HG02642 (cell line): Measurements from ENCODE around the gene FARS2.

Source experiments
- ATAC-seq: cut with Tn5 transposase; IDR thresholded peaks from one replicate; pipeline ENCODE4 v1.9.1; 2021; ENCODE audit warnings: mild to moderate bottlenecking; ENCODE audit not compliant: unreplicated experiment, poor library complexity

The FARS2 gene

DNA sequence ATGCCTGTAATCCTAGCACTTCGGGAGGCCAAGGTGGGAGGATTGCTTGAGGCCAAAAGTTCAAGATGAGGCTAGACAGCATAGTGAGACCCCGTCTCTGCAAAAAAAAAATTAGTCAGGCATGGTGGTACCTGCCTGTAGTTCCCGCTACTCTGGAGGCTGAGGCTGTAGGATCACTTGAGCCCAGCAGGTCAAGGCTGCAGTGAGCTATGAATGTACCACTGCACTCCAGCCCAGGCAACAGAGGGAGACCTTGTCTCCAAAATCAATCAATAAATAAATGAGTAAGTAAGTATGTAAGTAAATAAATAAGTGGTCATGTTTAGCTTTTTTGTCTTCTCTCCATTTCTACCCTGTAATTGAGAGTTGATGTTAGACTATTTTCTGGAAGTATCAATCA lies 336.8 kb downstream of the FARS2 start:
- ATAC-seq, result no peak

DNA sequence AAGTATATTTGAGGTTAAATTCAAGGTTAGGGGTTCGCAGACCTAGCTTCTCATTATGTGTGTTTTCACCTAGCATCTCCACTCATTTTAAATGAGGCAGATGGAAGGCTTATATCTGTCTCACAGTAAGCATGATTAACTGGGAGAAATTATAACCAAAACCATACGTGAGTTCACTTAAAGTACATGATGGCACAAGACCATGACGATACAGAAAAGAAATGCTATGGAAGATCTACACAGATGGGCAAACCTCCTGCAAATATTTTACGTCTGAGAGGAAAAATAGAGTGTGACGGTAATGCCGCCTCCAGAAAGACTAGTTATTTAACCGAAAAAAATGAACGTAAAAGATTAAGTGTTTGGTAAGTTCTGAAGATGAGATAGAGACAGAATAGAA lies 337.8 kb downstream of the FARS2 start:
- no peak for ATAC-seq

DNA sequence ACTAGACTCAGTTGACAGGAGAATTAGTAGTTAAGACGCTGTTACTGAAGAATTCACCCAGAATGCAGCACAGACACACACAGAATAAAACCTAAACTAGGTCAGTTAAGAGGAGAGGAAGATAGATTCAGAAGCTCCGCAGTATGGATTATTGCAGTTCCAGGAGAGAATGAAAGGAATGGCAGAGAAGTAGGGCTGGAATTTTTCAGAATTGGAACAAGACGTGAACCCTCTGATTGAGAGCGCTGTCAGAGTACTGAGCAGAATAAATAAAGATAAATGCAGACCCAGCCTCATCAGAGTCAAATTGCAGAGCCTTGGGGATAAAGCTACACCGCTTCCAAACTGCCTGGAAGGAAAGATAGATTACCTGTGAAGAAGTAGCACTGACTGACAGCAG lies 344.6 kb downstream of the FARS2 start:
- no peak for ATAC-seq

GRCh38 chr6:5606546-5606945 lies 345.2 kb downstream of the FARS2 start:
- ATAC-seq, result no peak

- no peak for ATAC-seq
Observed at GRCh38 chr6:5610640-5611039, 349.3 kb downstream of the FARS2 start.

DNA sequence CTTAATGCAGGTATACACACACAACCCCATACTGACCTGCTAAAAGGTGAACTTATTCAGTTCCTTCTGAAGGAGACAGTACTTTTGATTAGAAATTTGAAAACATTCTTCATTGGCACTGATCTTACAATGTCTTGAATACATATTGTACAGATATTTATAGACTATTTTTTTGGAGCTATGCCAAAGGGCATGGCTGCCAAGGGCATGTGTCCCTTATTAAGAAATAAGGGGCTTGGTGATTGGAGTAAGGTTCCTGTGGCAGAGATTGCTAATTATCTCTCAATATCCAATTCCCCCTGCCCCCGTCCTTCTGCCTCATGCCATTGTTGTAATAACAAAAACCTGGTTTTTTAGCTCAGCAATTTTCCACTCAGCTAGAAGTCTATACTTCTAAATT lies 355.9 kb downstream of the FARS2 start:
- ATAC-seq, result no peak

DNA sequence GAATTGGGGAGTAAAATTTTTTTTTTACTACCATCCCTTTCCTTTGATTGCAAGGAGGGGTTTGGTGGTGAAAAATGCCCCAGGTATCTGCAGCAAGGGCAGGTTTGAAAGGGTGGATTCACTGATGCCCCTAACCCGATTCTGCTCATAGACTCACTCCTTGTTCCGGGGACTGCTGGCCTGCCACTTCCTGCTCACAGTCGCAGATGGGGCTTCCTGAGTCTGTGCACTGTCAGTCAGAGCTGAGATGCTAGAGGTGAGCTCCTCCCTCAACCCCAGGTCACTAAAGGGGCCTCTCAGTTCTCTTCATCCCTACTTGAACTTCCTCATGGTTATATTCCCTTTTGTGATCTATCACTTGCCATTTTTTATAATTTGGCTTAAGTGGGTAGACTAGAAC lies 357.9 kb downstream of the FARS2 start:
- ATAC-seq, result no peak

DNA sequence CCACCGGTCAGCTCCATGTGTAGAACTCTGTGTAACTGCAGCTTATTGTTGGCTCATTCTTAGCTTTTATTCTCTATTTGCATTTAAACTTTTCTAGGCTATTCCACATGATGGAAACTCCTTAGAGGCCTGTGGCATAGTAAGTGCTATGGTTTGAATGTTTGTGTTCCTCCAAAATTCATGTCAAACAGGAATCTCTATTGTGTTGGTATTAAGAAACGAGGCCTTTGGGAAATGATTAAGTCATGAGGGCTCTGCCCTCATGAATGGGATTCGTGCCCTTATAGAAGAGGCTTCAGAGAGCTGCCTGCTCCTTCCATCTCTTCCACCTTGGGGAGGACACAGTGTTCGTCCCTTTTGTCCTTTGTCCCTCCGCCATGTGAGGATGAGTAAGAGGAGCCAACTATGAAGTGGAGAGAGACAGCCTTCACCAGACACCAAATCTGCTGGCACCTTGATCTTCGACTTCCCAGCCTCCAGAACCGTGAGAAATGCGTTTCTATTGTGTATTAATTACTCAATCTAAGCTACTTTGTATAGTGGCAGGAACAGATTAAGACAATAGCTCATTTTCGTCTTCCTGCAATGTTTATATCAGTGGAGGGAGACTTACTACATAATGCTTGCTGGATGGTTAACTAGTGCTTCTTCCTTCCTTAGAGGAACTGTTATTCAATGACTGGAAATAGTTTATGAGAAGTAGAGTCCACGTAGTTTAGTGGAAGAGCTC lies 361.1 kb downstream of the FARS2 start:
- ATAC-seq, result no peak

GRCh38 chr6:5623769-5624168 lies 362.5 kb downstream of the FARS2 start:
- no peak for ATAC-seq

DNA sequence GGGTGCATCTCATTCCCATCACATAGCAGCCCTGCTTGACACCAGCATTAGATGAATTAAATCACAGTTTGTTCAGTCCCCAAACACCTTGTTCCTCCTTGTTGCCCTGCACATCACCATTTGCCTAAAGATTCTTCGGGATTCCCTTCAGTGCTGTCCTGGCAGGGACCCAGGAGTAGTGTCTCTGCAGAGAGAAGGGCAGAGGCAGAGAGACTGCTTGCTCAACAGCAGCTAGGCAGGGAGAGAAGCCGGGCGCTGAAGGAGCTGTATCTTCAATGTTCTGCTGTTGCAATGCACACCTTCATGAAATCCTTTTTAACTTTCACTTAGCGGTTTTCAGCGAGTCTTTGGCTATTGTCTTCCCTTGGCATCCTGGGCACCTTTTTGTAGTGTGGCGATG lies 362.9 kb downstream of the FARS2 start:
- ATAC-seq, result no peak

DNA sequence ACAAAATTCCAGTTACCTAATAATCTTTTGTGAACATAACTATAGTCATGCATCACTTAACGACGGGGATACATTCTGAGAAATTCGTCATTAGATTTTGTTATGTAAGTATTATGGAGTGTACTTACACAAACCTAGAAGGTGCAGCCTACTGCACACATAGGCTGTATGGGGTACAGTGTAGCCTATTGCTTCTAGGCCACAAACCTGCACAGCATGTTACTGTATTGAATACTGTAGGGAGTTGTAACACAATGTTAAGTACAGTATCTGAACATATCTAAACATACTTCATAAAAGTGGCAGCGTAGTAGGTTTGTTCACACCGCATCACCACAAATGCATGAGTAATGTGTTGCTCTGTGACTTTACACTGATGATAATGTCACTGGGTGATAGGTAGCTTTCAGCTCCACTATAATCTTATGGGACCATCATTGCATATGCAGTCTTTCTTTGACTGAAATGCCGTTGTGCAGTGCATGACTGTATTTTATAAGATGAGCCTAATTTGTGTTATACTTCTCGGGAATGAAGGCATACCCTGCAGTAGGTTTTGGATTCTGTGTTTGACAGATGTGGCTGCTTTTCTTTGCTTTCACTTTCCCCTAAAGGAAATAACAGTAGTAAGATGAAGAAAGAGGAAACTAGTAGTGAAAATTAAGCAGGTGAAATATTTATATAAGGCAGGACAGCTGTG lies 365.6 kb downstream of the FARS2 start:
- ATAC-seq, result peak; percentile 82

- no peak for ATAC-seq
Observed at GRCh38 chr6:5630636-5631035, 369.3 kb downstream of the FARS2 start.

DNA sequence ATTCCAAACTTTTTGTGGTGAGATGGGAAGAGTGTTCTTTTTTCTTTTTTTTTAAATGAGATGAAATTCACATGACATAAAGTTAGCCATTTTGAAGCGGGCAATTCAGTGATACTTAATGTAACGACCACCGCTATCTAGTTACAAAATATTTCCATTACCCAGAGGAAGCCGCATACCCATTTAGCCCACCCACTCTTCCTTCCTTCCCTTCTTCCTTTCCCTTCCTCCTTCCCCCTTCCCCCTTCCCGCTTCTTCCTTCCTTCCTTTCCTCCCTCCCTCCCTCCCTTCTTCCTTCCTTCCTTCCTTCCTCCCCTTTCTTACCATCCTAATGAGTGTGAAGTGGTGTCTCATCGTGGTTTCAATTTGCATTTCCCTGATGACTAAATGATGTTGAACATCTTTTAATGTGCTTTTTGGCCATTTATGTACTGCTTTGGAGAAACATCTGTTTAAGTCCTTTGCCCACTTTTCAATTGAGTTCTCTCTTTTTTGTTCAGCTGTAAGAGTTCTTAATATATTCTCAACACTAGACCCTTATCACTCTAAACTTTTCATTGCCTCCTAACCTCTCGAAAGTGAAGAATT lies 371.1 kb downstream of the FARS2 start:
- no peak for ATAC-seq

GRCh38 chr6:5634525-5634924 lies 373.2 kb downstream of the FARS2 start:
- ATAC-seq, result no peak

DNA sequence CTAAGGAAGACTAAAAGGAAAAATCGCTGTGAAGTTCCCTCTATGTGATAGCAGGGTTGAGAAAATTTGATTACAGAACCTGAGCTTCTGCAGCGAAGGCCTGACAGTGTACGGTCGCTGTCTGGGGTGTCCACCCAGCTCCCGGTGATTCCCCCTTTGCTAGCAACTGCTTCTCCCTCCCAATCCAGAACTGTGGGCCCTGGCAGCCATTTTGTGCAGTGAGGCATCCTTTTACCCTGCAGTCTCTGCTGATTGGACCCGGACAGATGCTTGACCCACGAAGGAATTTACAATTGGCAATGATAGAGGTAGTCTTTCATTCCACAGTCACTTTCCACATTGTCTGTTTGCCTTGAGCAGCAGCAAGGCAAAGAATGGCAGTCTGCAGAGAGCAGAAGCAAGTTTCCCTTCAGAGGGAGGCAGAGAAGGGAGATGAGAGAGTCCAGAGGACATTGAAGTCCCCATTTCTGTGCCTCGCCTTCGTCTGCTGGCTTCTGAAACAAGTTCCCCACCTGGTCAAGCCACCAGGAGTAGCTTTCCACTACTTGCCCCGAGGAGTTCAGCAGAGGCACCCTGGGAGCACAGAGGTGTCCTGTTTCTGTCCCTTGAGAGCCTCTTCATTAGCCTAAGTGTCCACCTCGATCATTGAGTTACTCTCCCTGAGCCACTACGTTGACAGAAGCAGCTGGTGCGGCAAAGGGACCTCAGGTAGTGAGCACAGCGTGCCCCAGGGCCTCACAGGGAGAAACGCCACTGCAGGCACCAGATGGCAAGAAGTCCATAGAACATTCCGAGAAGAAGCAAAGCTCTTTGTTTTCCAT lies 375.1 kb downstream of the FARS2 start:
- ATAC-seq, result no peak

- ATAC-seq, result no peak
Observed at GRCh38 chr6:5637714-5638113, 376.4 kb downstream of the FARS2 start.

GRCh38 chr6:5638666-5639065 lies 377.4 kb downstream of the FARS2 start:
- ATAC-seq, result no peak

DNA sequence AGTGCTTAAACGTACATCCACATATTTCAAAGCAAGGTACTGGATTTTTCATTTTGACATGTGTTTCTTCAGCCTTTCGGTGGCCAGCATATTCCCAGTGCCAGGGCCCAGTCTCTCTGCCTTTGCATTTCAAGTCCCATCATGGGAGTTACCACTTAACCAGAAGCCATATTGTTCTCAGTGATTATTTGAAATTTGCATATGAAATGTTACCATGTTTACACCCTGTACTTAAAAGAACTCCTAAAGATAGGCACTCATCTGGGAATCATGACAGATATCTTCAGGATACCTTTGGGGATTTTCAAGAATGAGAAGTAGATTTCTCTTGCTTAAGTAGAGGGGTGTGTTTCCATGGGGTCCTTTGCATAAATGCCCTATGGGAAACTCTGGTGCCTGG lies 377.9 kb downstream of the FARS2 start:
- ATAC-seq, result no peak

DNA sequence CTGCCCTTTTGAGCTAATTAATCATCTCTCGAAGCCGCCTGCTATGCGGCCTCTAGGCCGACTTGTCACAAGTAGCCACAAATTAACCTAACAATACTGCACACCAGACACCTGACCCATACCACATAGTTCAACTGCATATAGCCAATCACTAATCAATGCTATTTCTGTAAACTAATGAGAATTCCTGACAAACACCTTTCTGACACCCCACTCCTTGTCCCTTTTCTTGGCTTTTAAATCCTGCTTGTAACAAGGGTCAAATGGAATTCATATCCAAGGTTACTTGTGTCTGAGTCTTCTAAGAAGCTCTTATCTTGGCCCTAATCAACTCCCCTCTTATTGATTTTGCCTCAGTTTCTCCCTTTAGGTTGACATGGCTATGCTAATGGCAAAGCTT lies 379.3 kb downstream of the FARS2 start:
- no peak for ATAC-seq

GRCh38 chr6:5644523-5645185 lies 383.3 kb downstream of the FARS2 start:
- no peak for ATAC-seq
